AG04449 (cell line): ENCODE data around the gene SCYL3.

Experiments
- CTCF ChIA-PET: fragments of 350-600 bp; formaldehyde crosslinking; extraction: SDS; loops from one replicate; lab custom pipeline; 2021; ENCODE audit warnings: antibody characterized with exemption; lab: Yijun Ruan, JAX
- POLR2A ChIA-PET: fragments of 400-600, 350-600 bp; formaldehyde crosslinking; extraction: SDS; loops from one replicate; lab custom pipeline; 2020; ENCODE audit warnings: antibody characterized with exemption, inconsistent platforms; lab: Yijun Ruan, JAX
- DNase-seq: peaks from one replicate; pipeline ENCODE4 v3.0.0-alpha.2; 2010; ENCODE audit warnings: low read depth, low spot score
- H3K4me3 ChIP-seq: 2 replicates; pipeline ENCODE4 v1.5.1; 2011; ENCODE audit warnings: low read depth, mild to moderate bottlenecking, control low read depth, low read length
- TF ChIP-seq, protein P1 (sequence below): IDR thresholded peaks from one replicate; pipeline ENCODE4 v1.5.1; 2011; ENCODE audit warnings: mild to moderate bottlenecking, moderate library complexity, low read length, control low read depth, inconsistent platforms; ENCODE audit not compliant: insufficient read depth; ENCODE audit errors: missing control alignments

SCYL3 gene

DNA sequence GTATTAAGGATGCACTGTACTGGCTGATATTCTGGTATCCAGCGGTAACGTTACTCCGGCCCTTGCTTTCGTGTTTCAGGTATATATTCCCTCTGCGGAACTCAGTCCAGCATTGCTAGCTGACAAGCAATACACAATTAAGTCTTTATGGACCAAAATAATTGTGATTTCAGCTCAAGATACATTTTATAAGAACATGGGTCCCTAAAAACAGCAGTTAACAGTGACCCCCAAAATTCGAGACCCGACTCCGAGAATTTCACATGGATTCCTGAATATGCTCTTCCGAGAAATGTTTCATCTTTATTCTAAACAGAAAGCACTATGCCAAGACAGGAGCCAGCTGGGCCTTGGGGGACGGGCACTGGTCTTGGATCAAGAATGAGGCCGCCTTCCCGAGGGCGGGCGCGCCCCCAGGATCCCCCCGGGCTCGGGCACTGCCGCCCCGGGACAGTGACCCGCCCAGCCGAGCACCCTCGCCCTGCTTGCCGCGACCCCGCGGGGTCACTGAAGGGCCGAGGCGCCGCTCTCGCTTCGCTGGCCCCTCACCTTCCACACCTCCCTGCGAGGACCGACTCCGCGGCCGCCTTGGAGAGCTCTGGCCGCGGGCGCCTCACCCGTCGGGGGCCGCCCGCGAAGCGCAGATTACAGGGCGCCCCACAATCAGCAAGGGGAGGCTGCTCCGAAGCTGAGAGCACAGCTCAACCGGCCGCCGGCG, 610 bp downstream of the SCYL3 start:
- H3K4me3 ChIP-seq: peak overlapping the region; percentile 94
- CTCF ChIA-PET: interaction anchor here (1.1 kb wide), 1 partner anchor 9 kb away, joined by 4 read pairs; no protein-coding TSS in a partner anchor
- DNase-seq: no peak
- TF ChIP-seq, protein P1, sequence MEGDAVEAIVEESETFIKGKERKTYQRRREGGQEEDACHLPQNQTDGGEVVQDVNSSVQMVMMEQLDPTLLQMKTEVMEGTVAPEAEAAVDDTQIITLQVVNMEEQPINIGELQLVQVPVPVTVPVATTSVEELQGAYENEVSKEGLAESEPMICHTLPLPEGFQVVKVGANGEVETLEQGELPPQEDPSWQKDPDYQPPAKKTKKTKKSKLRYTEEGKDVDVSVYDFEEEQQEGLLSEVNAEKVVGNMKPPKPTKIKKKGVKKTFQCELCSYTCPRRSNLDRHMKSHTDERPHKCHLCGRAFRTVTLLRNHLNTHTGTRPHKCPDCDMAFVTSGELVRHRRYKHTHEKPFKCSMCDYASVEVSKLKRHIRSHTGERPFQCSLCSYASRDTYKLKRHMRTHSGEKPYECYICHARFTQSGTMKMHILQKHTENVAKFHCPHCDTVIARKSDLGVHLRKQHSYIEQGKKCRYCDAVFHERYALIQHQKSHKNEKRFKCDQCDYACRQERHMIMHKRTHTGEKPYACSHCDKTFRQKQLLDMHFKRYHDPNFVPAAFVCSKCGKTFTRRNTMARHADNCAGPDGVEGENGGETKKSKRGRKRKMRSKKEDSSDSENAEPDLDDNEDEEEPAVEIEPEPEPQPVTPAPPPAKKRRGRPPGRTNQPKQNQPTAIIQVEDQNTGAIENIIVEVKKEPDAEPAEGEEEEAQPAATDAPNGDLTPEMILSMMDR: no peak
- POLR2A ChIA-PET: interaction anchor here (0.6 to 1.2 kb wide), 3 partner anchors 19 to 765 kb away, joined by 3 to 4 read pairs (median 4); partner anchors contain the start of gene SLC19A2

DNA sequence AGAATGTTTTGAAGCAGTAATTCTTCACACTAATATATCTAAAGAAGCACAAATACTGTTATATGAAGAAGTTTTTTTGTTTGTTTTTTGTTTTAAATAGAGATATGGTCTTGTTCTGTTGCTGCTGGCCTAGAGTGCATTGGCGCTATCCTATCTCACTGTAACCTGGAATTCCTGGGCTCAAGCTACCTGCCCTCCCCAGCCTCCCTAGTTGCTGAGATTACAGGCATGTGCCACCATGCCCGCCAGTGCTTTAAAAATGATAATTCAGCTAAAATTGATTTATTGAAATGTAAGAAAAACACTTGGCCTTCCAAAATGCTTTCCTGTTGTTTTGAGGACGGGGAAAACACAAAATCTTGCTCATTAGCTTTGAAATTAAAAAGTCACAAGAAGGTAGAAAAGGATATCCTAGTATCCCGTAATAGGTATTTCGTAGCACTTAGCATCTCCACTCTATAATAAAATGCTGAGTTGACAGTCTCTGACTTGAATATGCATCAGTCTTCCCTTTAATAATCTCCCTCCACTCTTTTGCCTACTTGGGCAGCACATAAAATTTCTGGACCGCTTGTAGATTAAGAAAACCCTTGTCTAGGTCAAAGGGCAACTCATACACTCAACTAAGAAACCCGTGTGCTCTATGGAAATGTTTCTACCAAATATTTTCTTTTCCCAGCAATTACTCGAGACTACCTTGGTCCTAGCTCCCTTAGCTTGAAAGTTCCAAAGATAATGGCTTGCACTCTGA, 1.3 kb downstream of the SCYL3 start:
- DNase-seq: no peak
- POLR2A ChIA-PET: no interaction called here
- CTCF ChIA-PET: interaction anchor here (1.1 kb wide), 1 partner anchor 8 kb away, joined by 4 read pairs; no protein-coding TSS in a partner anchor
- TF ChIP-seq, protein P1: no peak
- H3K4me3 ChIP-seq: peak overlapping the region; percentile 94

- no peak overlapping the region for H3K4me3 ChIP-seq
- TF ChIP-seq, protein P1: no peak
- ChIA-PET CTCF (interaction anchor here (1.0 kb wide), 1 partner anchor 82 kb away, joined by 3 read pairs; no protein-coding TSS in a partner anchor), POLR2A (interaction anchor here (0.7 kb wide), 1 partner anchor 696 kb away, joined by 3 read pairs; no protein-coding TSS in a partner anchor)
- DNase-seq: no peak
These were observed 2.2 kb downstream of the SCYL3 start for GRCh38 chr1:169891539-169891885.

DNA sequence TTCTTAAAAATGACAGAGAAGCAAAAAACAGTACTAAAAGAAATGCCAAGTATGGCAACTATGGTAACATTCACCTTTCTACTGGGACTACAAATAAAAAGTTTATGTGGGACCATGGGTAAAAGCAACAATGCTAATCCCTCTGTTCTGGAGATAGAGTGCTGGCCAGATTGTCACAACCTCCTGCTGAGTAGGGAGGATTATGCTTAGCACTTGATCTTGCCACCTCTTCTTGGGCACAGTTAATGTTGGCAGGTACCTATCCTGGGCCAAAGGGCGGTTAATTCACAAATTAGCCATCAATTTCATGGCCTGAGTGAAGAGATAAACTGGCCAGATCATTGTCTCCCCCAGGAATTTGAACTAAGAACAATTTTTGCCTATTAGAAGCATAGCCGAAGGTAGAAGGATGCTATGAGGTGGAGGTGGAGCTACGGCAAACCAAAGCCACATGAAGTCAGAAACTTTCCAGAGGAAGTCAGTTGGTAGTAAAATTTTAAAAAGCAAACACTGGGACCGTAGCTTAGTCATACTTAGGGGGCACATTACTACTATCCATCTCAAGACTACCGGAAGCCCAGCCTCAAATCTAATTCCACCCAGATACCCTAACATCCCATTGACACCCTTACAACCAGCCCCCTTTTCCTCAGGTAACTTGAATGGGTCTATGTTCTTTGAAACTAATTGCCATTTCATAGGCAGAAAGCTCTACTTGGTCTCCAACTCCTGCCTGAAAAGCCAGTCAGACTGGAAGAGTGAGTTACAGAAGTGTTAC, 2.7 kb downstream of the SCYL3 start:
- TF ChIP-seq, protein P1: no peak
- POLR2A ChIA-PET: interaction anchor here (0.7 kb wide), 1 partner anchor 696 kb away, joined by 3 read pairs; no protein-coding TSS in a partner anchor
- CTCF ChIA-PET: interaction anchor here (1.0 kb wide), 1 partner anchor 81 kb away, joined by 3 read pairs; no protein-coding TSS in a partner anchor
- H3K4me3 ChIP-seq: no peak overlapping the region
- DNase-seq: no peak

DNA sequence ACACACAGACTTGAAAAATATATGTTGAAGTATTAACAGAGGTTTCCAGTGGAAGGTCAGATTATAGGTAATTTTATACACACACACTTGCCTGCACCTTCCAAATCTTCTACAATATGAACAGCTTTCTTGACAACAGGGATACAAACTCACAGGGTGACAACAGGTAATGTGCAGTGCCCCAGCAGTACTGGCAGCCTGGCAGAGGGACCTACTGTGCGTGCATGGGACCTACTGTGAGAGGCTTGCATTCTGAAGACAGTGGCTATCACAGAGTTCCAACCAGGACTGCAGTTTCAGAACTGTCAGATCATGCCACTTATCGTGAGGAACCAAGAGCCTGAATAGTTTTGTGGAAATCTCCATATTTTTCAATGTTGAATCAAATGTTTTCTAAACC, 3.8 kb downstream of the SCYL3 start:
- CTCF ChIA-PET: no interaction called here
- TF ChIP-seq, protein P1: no peak
- no peak overlapping the region for H3K4me3 ChIP-seq
- DNase-seq: no peak
- POLR2A ChIA-PET: no interaction called here
